ENCODE results near the gene TMEM132E. TPM values are rescaled to one million over a fixed set of nuclear protein-coding genes. Genes with fewer than 3 reads are reported as not detected.

The TMEM132E gene
- total and polyA plus RNA-seq, 2 of the 8 experiments (the other 6 are each of a cell fraction or from before 2014, with no cell fraction given), result 0.45 to 0.60 TPM

DNA sequence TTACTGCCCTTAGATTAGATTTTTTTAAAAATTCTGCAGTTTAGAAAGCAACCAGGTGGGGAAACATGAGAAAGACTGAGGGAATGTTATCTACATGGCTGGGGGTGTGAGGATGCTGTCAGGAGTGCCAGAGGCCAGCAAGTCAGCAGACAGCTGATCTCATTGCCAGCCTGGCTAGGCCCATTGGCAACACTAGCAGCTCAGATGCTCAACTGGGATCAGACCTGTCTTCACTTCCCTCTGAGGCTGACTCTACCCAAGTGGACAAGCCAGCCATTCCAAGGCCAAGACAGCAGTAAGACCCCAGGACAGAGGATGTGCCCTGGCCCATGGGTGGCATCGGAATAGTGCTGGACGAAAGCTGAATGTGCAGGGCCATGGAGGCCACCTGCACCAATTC, 96.2 kb downstream of the TMEM132E start:
- no peak overlapping the region for H2BK12ac ChIP-seq (ENCODE audit: low read depth, low read length)
- no peak overlapping the region for H3K14ac ChIP-seq (ENCODE audit: insufficient read length)
- no peak overlapping the region for H3K4ac ChIP-seq (replicated peaks; ENCODE audit: insufficient read length, low read depth, low read length)
- no peak overlapping the region for H2BK15ac ChIP-seq (ENCODE audit: low read length)
- no peak overlapping the region for H3K23ac ChIP-seq (ENCODE audit: insufficient read length)
- no peaks in the 10 kb centered on the region for H3K23me2 ChIP-seq (ENCODE audit: low read depth, low read length)
- H3K4me1 ChIP-seq (replicated peaks in 1 of 4; ENCODE audit: control insufficient read depth in 3 of 4, insufficient read depth in 4 of 4, low read length in 3 of 4), result peaks cover 0 to 3% (median 0%) of the 10 kb centered on the region in 4 experiments; a peak in 1 of 7 replicates
- no peaks in the 10 kb centered on the region; a peak in 1 of 7 replicates for H3K27me3 ChIP-seq (replicated peaks in 1 of 4; ENCODE audit: control insufficient read depth in 3 of 4, extremely low read depth in 1 of 4, insufficient read depth in 3 of 4, low read length in 3 of 4)
- no peak overlapping the region for H3K9ac ChIP-seq (replicated peaks in 1 of 4; ENCODE audit: extremely low read depth in 1 of 4, low read depth in 3 of 4, low read length in 3 of 4)
- H2BK20ac ChIP-seq (ENCODE audit: low read length), result no peak overlapping the region
- 86% methylated on average over 1 of the region's 2 CpGs; no CpG with 5 or more reads in 1 of the 2 experiments for WGBS, 2 experiments (ENCODE audit: extremely low coverage in 1 of 2, insufficient coverage in 1 of 2, insufficient read length in 1 of 2, insufficient replicate concordance in 2 of 2, low coverage in 1 of 2, low lambda C conversion rate in 2 of 2, missing lambda C conversion rate in 1 of 2)
- H3K79me2 ChIP-seq (ENCODE audit: control insufficient read depth in 1 of 2, insufficient read depth in 2 of 2, low read length in 2 of 2), result no peaks in the 10 kb centered on the region
- H4K5ac ChIP-seq (ENCODE audit: insufficient read length, low read depth, low read length), result no peak overlapping the region
- H3K4me3 ChIP-seq (ENCODE audit: extremely low read depth in 1 of 4, insufficient read depth in 2 of 4, low read depth in 3 of 4, low read length in 4 of 4), result no peak overlapping the region
- DNase-seq (ENCODE audit: low read depth in 1 of 2, low spot score in 2 of 2), result no peak
- ChIA-PET CTCF (ENCODE audit: partially characterized antibody) (interaction anchor here (1.0 to 1.6 kb wide), 5 partner anchors 37 to 231 kb away, joined by 3 to 5 read pairs (median 3); no protein-coding TSS in a partner anchor), POLR2A (ENCODE audit: partially characterized antibody) (interaction anchor here (1.4 kb wide), 1 partner anchor 8 kb away, joined by 4 read pairs; no protein-coding TSS in a partner anchor)
- no peaks in the 10 kb centered on the region for H3K36me3 ChIP-seq (ENCODE audit: control insufficient read depth in 2 of 4, insufficient read depth in 4 of 4, low read length in 3 of 4)
- H3K9me3 ChIP-seq (ENCODE audit: insufficient read depth in 2 of 2, low read depth in 1 of 2, low read length in 1 of 2), result no peaks in the 10 kb centered on the region
- no peak for FAIRE-seq
- H4K91ac ChIP-seq (replicated peaks; ENCODE audit: insufficient read length, low read length), result no peak overlapping the region
- no peak overlapping the region for H2BK120ac ChIP-seq (replicated peaks; ENCODE audit: low read depth, low read length)
- no peak overlapping the region for H4K8ac ChIP-seq (ENCODE audit: extremely low read depth, insufficient read depth, low read length)
- no peak overlapping the region for H3K4me2 ChIP-seq (ENCODE audit: insufficient read depth in 1 of 2, low read depth in 2 of 2, low read length in 2 of 2)
- H3K56ac ChIP-seq (replicated peaks; ENCODE audit: insufficient read length, low read depth, low read length), result no peak overlapping the region
- no peak overlapping the region for H3K27ac ChIP-seq (ENCODE audit: low read depth, low read length)
- no peak overlapping the region for H3K18ac ChIP-seq (ENCODE audit: extremely low read depth, low read length)
- no peaks in the 10 kb centered on the region for H3K79me1 ChIP-seq (ENCODE audit: low read depth, low read length)
- no peak overlapping the region for H2AFZ ChIP-seq (ENCODE audit: low read length)
- H4K20me1 ChIP-seq (replicated peaks in 1 of 2; ENCODE audit: control insufficient read depth in 1 of 2, insufficient read depth in 2 of 2, low read length in 2 of 2), result no peaks in the 10 kb centered on the region
- H2AK5ac ChIP-seq (ENCODE audit: low read depth, low read length), result no peak overlapping the region
- H2BK5ac ChIP-seq (ENCODE audit: low read depth, low read length), result no peak overlapping the region

Measured in H1 (cell line).